K562 (cell line): ENCODE results near the gene AKAIN1. TPM values are rescaled to one million over a fixed set of nuclear protein-coding genes. Genes with fewer than 3 reads are reported as not detected.

ENCODE experiments used
- BDP1 ChIP-seq: IDR thresholded peaks from 3 replicates; pipeline ENCODE4 v1.6.1; 2011; ENCODE audit not compliant: insufficient read length, insufficient read depth
- JUN ChIP-seq, 2 experiments: sonication (generic) in 1 of 2; formaldehyde crosslinking in 1 of 2; IDR thresholded peaks; 2 replicates each; pipeline versions ENCODE4 v1.6.1 to v1.8.0; 2012 to 2022; ENCODE audit warnings: borderline replicate concordance in 2 of 2, mild to moderate bottlenecking in 2 of 2, improper control_type of control experiment in 1 of 2, low read depth in 1 of 2, low read length in 1 of 2, missing genetic modification reagents in 1 of 2
- MIER1 ChIP-seq: fragments of 450-650 bp; IDR thresholded peaks from 2 replicates; pipeline ENCODE4 v1.6.1; 2016; ENCODE audit warnings: antibody characterized with exemption, mild to moderate bottlenecking, low read depth
- MTF1 ChIP-seq: fragments of 250-450 bp; sonication (Bioruptor Pico); IDR thresholded peaks from 2 replicates; pipeline ENCODE4 v1.9.0; 2021; ENCODE audit warnings: moderate library complexity, mild to moderate bottlenecking, inconsistent platforms, borderline replicate concordance
- MYC ChIP-seq, 2 experiments: fragments of 250-450 bp in 1 of 2; sonication (Bioruptor Pico) in 1 of 2; IDR thresholded peaks; 2 replicates each; pipeline versions ENCODE4 v1.5.1 to v1.6.1; 2012 to 2021; ENCODE audit warnings: low read depth in 2 of 2, borderline replicate concordance in 1 of 2, improper control_type of control experiment in 1 of 2, low read length in 1 of 2, mild to moderate bottlenecking in 1 of 2, moderate library complexity in 1 of 2
- PPARD ChIP-seq: fragments of 250-450 bp; sonication (Bioruptor Pico); IDR thresholded peaks from 2 replicates; pipeline ENCODE4 v1.8.0; 2022; ENCODE audit warnings: inconsistent platforms, mild to moderate bottlenecking, moderate library complexity
- SP2 ChIP-seq: IDR thresholded peaks from 2 replicates; pipeline ENCODE4 v1.6.1; 2011; ENCODE audit warnings: mild to moderate bottlenecking, low read depth, low read length, moderate library complexity; ENCODE audit not compliant: poor library complexity, severe bottlenecking; ENCODE audit errors: extremely low read depth
- TCF7L2 ChIP-seq: fragments of 150-350 bp; IDR thresholded peaks from 2 replicates; pipeline ENCODE4 v1.6.1; 2016; ENCODE audit warnings: low read depth, mild to moderate bottlenecking, low read length, moderate library complexity
- polyA plus RNA-seq, 8 experiments: library from polyadenylated mRNA; depleted of rRNA in 4 of 8; stranded (reverse) in 5 of 8; unstranded in 3 of 8; fragments of >200 nt; fragmentation: Nextera tagmentation in 2 of 8; fragmentation: Illumina TruSeq in 1 of 8; extraction: Ambion mirVana in 2 of 8; extraction: Trizol in 1 of 8; gene quantifications; 2 replicates each; pipeline versions ENCODE4 v1.2.1 to v1.2.3, GENCODE V29; 2011 to 2014; ENCODE audit warnings: inconsistent platforms in 1 of 8, missing spikeins in 1 of 8
- total RNA-seq, 7 experiments: library from RNA; depleted of rRNA in 6 of 7; stranded (reverse); fragments of >200 nt in 6 of 7; fragmentation: Illumina TruSeq in 2 of 7; extraction: Trizol in 2 of 7; gene quantifications; 2 replicates each; pipeline versions ENCODE4 v1.2.1 to v1.2.3, GENCODE V29; 2011 to 2021; ENCODE audit warnings: low replicate concordance in 1 of 7
- TF ChIP-seq, protein P1 (sequence below): sonication (generic); formaldehyde crosslinking; IDR thresholded peaks from 2 replicates; pipeline ENCODE4 v1.8.0; 2023; ENCODE audit warnings: mild to moderate bottlenecking, missing genetic modification reagents
- TF ChIP-seq, protein P2 (sequence below), 2 experiments: fragments of 450-650 bp; IDR thresholded peaks; 2 replicates each; pipeline ENCODE4 v1.6.1; 2018; ENCODE audit warnings: mild to moderate bottlenecking in 2 of 2, low read depth in 1 of 2; ENCODE audit not compliant: partially characterized antibody in 2 of 2

Gene AKAIN1
- total and polyA plus RNA-seq, 9 of the 15 experiments (the other 6 are each of a cell fraction or from before 2014, with no cell fraction given) = not detected

DNA sequence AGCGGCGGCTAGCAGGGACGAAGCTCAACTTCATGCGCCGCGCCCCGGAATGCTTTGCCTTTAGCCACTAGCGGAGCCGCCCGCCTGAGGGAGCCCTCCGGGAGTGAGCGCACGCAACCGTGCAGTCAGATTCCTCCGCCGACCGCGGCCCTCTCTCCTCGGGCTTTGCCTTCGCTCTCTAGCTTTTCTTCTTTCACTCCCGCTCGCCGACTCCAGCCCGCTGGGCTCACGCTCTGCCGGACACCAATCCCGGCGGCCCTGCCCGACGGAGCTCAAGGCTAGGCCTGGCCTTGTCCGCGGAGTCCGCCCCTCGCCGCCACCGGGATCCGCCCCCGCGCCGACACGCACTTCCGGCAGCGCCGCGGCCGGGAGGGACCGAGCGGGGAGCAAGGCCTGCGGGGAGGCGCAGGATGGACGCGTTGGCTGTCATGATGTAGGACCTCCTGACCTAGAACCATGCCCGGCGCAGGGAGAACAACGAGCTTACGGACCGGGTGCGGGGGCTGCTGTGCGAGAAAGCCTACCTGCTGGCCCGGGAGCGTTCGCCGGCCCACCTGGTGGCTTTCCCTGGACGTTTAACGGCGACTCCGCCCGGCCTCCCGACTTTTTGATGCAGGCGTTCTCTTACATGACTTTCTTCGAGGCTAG, 40.8 kb upstream of the AKAIN1 start (continued):
- TF ChIP-seq, protein P1, sequence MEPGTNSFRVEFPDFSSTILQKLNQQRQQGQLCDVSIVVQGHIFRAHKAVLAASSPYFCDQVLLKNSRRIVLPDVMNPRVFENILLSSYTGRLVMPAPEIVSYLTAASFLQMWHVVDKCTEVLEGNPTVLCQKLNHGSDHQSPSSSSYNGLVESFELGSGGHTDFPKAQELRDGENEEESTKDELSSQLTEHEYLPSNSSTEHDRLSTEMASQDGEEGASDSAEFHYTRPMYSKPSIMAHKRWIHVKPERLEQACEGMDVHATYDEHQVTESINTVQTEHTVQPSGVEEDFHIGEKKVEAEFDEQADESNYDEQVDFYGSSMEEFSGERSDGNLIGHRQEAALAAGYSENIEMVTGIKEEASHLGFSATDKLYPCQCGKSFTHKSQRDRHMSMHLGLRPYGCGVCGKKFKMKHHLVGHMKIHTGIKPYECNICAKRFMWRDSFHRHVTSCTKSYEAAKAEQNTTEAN (CRISPR knock-in tag) = peak; percentile 4; the same call in 1 of the 2 replicates
- TF ChIP-seq BDP1 (no peak), PPARD (CRISPR knock-in tag) (no peak), MIER1 (no peak), MYC (IDR thresholded peaks at IDR 0.05; ENCODE audit: low read depth, low read length) (peak; percentile 51), MYC (CRISPR knock-in tag; IDR thresholded peaks at IDR 0.05; ENCODE audit: borderline replicate concordance, low read depth) (peak; percentile 87; the same call in 1 of the 2 replicates), JUN (IDR thresholded peaks at IDR 0.05; ENCODE audit: borderline replicate concordance, low read depth, low read length) (peak; percentile 48; the same call in 1 of the 2 replicates), JUN (CRISPR knock-in tag; IDR thresholded peaks at IDR 0.05; ENCODE audit: borderline replicate concordance) (peak; percentile 22; the same call in 1 of the 2 replicates), TCF7L2 (no peak), SP2 (peak; percentile 6), MTF1 (CRISPR knock-in tag) (no peak)
- TF ChIP-seq, protein P2, sequence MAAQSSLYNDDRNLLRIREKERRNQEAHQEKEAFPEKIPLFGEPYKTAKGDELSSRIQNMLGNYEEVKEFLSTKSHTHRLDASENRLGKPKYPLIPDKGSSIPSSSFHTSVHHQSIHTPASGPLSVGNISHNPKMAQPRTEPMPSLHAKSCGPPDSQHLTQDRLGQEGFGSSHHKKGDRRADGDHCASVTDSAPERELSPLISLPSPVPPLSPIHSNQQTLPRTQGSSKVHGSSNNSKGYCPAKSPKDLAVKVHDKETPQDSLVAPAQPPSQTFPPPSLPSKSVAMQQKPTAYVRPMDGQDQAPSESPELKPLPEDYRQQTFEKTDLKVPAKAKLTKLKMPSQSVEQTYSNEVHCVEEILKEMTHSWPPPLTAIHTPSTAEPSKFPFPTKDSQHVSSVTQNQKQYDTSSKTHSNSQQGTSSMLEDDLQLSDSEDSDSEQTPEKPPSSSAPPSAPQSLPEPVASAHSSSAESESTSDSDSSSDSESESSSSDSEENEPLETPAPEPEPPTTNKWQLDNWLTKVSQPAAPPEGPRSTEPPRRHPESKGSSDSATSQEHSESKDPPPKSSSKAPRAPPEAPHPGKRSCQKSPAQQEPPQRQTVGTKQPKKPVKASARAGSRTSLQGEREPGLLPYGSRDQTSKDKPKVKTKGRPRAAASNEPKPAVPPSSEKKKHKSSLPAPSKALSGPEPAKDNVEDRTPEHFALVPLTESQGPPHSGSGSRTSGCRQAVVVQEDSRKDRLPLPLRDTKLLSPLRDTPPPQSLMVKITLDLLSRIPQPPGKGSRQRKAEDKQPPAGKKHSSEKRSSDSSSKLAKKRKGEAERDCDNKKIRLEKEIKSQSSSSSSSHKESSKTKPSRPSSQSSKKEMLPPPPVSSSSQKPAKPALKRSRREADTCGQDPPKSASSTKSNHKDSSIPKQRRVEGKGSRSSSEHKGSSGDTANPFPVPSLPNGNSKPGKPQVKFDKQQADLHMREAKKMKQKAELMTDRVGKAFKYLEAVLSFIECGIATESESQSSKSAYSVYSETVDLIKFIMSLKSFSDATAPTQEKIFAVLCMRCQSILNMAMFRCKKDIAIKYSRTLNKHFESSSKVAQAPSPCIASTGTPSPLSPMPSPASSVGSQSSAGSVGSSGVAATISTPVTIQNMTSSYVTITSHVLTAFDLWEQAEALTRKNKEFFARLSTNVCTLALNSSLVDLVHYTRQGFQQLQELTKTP (IDR thresholded peaks at IDR 0.05; ENCODE audit: low read depth in 1 of 2, partially characterized antibody in 2 of 2) = peak in 1 of 2 experiments; percentile 27
